NCI-H2081 treated with DMSO at 0.1 percent for 48 hours (cell line): Measurements from ENCODE around the gene GPATCH4.
A peak's percentile ranks its signal among the peaks of the same experiment; 100 is the strongest.
"Not testable (repeated sequence)": the region's sequence is repeated elsewhere in the genome, so short reads cannot be mapped to it uniquely, and the experiment has no call there.

Experiments
- DNase-seq: peaks from one replicate; lab custom pipeline; 2025; lab: John Stamatoyannopoulos, UW

Gene GPATCH4

GRCh38 chr1:156601122-156601830, at the start of gene GPATCH4:
Gene GPATCH4 (minus strand): TSS chr1:156601479.
- DNase-seq = peak; percentile 63

- DNase-seq = no peak
These were observed 47.7 kb upstream of the GPATCH4 start for GRCh38 chr1:156648951-156649350.

- no peak for DNase-seq
These were observed 47.2 kb upstream of the GPATCH4 start for GRCh38 chr1:156648496-156648895.

- DNase-seq = no peak
These were observed 46.1 kb upstream of the GPATCH4 start for GRCh38 chr1:156647351-156647750.

- DNase-seq = no peak
These were observed 45.5 kb upstream of the GPATCH4 start for GRCh38 chr1:156646738-156647211.

GRCh38 chr1:156645666-156646065, 44.4 kb upstream of the GPATCH4 start:
- DNase-seq = no peak

GRCh38 chr1:156645056-156645455, 43.8 kb upstream of the GPATCH4 start:
- DNase-seq = no peak

- DNase-seq = no peak
These were observed 43.4 kb upstream of the GPATCH4 start for GRCh38 chr1:156644640-156645039.

- DNase-seq = no peak
These were observed 42.9 kb upstream of the GPATCH4 start for GRCh38 chr1:156644146-156644545.

- DNase-seq = no peak
These were observed 42.5 kb upstream of the GPATCH4 start for GRCh38 chr1:156643778-156644092.

GRCh38 chr1:156643049-156643777, 41.9 kb upstream of the GPATCH4 start:
- no peak for DNase-seq

GRCh38 chr1:156642265-156643048, 41.2 kb upstream of the GPATCH4 start:
- no peak for DNase-seq

GRCh38 chr1:156641761-156642264, 40.5 kb upstream of the GPATCH4 start, which contains the start of gene BCAN:
Gene BCAN (plus strand): TSS chr1:156642117. CDS start chr1:156646055, 3,938 bp downstream.
- no peak for DNase-seq

- no peak for DNase-seq
These were observed 39.8 kb upstream of the GPATCH4 start for GRCh38 chr1:156640842-156641706.

- no peak for DNase-seq
These were observed 38.4 kb upstream of the GPATCH4 start for GRCh38 chr1:156639601-156640101.

- no peak for DNase-seq
These were observed 37.1 kb upstream of the GPATCH4 start for GRCh38 chr1:156638189-156638985.

GRCh38 chr1:156632355-156632754, 31.1 kb upstream of the GPATCH4 start:
- DNase-seq = no peak

- not testable (repeated sequence) for DNase-seq
These were observed 29.9 kb upstream of the GPATCH4 start for GRCh38 chr1:156631152-156631551.

- no peak for DNase-seq
These were observed 28.7 kb upstream of the GPATCH4 start for GRCh38 chr1:156629823-156630449.

- no peak for DNase-seq
These were observed 26.1 kb upstream of the GPATCH4 start for GRCh38 chr1:156627313-156627880.
